Aorta (tissue), 5 donors: ENCODE results near the gene NHP2. TPM values are rescaled to one million over a fixed set of nuclear protein-coding genes. Genes with fewer than 3 reads are reported as not detected.

Source experiments
- ATAC-seq: fragments of 200-7000 bp; cut with Tn5 transposase; one replicate; pipeline ENCODE4 v1.9.1; 2022; ENCODE audit warnings: moderate library complexity; ENCODE audit not compliant: low FRiP score
- DNase-seq, 2 donors: peaks; one replicate each; pipeline ENCODE4 v3.0.0-alpha.2; 2020
- H3K27ac ChIP-seq, 2 donors: one replicate each; pipeline ENCODE4 v1.5.1; 2013; ENCODE audit warnings: low read length in 2 of 2, mild to moderate bottlenecking in 2 of 2, moderate library complexity in 2 of 2, control low read depth in 1 of 2, inconsistent platforms in 1 of 2, low read depth in 1 of 2
- H3K27me3 ChIP-seq, 2 donors: one replicate each; pipeline ENCODE4 v1.6.1; 2013; ENCODE audit warnings: control low read depth in 1 of 2, low read length in 1 of 2, mild to moderate bottlenecking in 1 of 2, moderate library complexity in 1 of 2; ENCODE audit not compliant: insufficient read depth in 2 of 2, control insufficient read depth in 1 of 2
- H3K36me3 ChIP-seq, 2 donors: one replicate each; pipeline ENCODE4 v1.6.1; 2013; ENCODE audit warnings: control low read depth in 1 of 2, low read length in 1 of 2, mild to moderate bottlenecking in 1 of 2; ENCODE audit not compliant: insufficient read depth in 2 of 2, control insufficient read depth in 1 of 2
- H3K4me1 ChIP-seq, 2 donors: one replicate each; pipeline ENCODE4 v1.6.1; 2013; ENCODE audit warnings: low read length in 2 of 2, control low read depth in 1 of 2, mild to moderate bottlenecking in 1 of 2, moderate library complexity in 1 of 2; ENCODE audit not compliant: insufficient read depth in 2 of 2, control insufficient read depth in 1 of 2
- H3K4me3 ChIP-seq, 2 donors: one replicate each; pipeline ENCODE4 v1.5.1; 2013; ENCODE audit warnings: low read length in 2 of 2, control low read depth in 1 of 2, mild to moderate bottlenecking in 1 of 2
- H3K9me3 ChIP-seq: one replicate; pipeline ENCODE4 v1.6.1; 2013; ENCODE audit warnings: mild to moderate bottlenecking, low read length; ENCODE audit not compliant: control insufficient read depth
- WGBS, 2 donors: extraction: QIAGEN DNeasy Blood & Tissue Kit; methylation state at CpG; one replicate each; pipeline ENCODE4 v1.1.7; 2013; 5-methylcytosine and 5-hydroxymethylcytosine counted together
- intact Hi-C, 2 donors: fragments of 100-400 bp; cut with DNase I; formaldehyde crosslinking; loops; one replicate each; pipeline versions ENCODE4 v1.14.2 to v1.15.0; 2022
- polyA plus RNA-seq, 2 donors: library from polyadenylated mRNA; stranded (reverse); fragments of 200-250 nt; gene quantifications; one replicate each; pipeline ENCODE4 v1.2.3, GENCODE V29; 2013
- total RNA-seq, 2 donors: library from RNA; stranded (reverse); fragmentation: NEBNext Ultra II Directional; extraction: Animal tissue kit (Norgen Biotek cat#: 25700); gene quantifications; one replicate each; pipeline ENCODE4 v1.2.1, GENCODE V29; 2021
- donor health status: healthy with polysubstance abuse.
- donor health status: Bipolar disorder and iron deficiency.
- donor health status: DM: no; HTN: no; CAD: no.
- donor health status: DM: no; HTN: no; CAD: no.
- donor health status: DM: yes; HTN: yes; CAD: no.

NHP2 gene
- total and polyA plus RNA-seq, 4 donors: 55.7 to 130 (median 83.4) TPM

DNA sequence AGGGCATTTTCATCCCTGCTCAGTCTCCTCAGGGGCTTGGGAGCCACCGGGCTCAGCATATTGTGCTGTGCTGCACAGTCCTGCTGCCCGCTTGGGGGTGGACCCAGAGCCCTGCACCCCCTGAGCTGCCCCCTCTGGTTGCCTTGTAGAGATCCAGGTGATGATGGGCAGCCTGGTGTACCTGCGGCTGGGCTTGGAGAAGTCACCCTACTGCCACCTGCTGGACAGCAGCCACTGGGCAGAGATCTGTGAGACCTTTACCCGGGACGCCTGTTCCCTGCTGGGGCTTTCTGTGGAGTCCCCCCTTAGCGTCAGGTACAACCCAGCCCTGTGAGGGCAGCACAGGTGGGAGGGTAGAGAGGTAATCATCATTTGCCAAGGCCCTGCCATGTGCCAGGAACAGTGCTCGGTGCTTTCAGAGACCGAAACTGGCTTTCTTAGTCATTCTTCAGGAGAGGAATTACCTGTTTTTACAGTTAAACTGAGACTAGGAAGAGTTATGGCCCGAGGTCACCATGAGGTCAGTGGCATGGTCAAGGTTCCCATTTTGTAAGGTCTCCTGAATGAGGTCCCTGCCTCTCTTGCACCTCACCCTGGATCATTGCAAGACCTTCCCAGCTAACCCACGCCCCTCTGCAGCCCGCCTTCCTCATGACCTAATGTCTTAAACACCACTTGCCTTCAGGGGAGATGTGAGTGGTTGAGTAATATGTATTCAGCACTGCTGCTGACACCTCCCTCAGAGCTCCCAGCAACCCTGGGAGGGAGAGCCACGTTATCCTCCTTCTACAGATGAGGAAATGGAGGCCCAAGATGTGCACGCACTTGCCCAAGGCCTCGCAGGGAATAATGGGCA lies 7.5 kb downstream of the NHP2 start:
- Histone ChIP-seq H3K36me3 (peaks cover 0 to 8% of the 10 kb centered on the region in 2 donors), H3K4me1 (no peaks in the 10 kb centered on the region), H3K9me3 (no peaks in the 10 kb centered on the region), H3K27me3 (no peaks in the 10 kb centered on the region), H3K27ac (no peak overlapping the region), H3K4me3 (no peak overlapping the region)
- DNase-seq (peak in 1 of 2 donors; percentile 82), ATAC-seq (no peak)
- 61 to 63% methylated on average over 14 of the region's 14 CpGs for WGBS, 2 donors
- intact Hi-C loops: no loop called here

DNA sequence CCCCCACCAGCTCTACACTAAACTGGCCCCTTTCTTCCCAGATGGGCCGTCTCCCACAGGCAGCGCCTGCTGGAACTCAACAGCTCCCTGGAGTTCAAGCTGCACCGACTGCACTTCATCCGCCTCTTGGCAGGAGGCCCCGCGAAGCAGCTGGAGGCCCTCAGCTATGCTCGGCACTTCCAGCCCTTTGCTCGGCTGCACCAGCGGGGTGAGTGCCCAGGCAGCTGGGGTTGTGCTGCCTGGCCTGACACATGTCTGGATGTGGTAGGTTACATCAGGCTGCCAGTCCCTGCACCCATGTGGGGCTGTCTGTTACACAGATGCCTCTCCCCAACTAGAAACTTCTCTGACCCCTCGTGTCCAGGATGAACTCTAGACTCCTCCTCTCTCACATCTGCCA lies 9.8 kb downstream of the NHP2 start:
- no peaks in the 10 kb centered on the region for H3K27me3 ChIP-seq
- ATAC-seq: no peak
- DNase-seq: no peak
- intact Hi-C loops: no loop called here
- peaks cover 0 to 6% of the 10 kb centered on the region in 2 donors for H3K36me3 ChIP-seq
- no peak overlapping the region for H3K27ac ChIP-seq
- H3K4me3 ChIP-seq: no peak overlapping the region
- WGBS, 2 donors: 59 to 62% methylated on average over 10 of the region's 10 CpGs
- H3K9me3 ChIP-seq: no peaks in the 10 kb centered on the region
- H3K4me1 ChIP-seq: no peaks in the 10 kb centered on the region

DNA sequence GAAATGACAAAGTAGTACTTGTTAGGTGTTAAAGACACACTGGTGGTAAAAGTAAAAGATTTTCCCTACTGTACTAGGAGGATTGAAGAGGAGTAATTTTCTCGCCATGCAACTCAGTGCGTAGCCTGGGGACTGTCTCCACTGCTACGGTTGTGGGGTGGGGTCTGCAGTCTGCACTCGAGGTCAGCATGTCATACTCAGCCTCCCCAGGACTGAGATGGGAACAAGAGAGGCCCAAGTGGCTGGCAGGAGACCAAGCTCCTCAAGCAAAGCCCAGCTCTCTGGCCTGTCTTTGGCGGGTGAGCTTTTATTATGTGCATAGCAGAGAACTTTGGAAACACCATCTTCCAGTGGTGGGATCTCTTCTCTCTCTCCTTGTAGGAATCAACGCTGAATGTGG lies 10.4 kb downstream of the NHP2 start:
- peaks cover 0 to 6% of the 10 kb centered on the region in 2 donors for H3K36me3 ChIP-seq
- intact Hi-C loops: no loop called here
- WGBS, 2 donors: 82 to 84% methylated on average over 6 of the region's 6 CpGs
- H3K27ac ChIP-seq: no peak overlapping the region
- H3K27me3 ChIP-seq: no peaks in the 10 kb centered on the region
- no peaks in the 10 kb centered on the region for H3K9me3 ChIP-seq
- ATAC-seq (no peak), DNase-seq (no peak)
- no peaks in the 10 kb centered on the region for H3K4me1 ChIP-seq
- no peak overlapping the region for H3K4me3 ChIP-seq

DNA sequence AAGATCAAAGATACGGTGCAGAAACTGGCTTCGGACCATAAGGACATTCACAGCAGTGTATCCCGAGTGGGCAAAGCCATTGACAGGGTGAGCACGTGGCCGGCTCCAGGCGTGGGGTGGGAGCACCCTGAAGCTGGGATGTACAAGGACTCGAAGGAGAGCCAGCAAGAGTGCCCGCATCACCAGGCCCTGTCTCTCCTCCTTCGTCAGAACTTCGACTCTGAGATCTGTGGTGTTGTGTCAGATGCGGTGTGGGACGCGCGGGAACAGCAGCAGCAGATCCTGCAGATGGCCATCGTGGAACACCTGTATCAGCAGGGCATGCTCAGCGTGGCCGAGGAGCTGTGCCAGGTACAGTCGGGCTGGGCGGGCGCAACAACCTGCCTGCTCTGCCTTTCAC lies 11.0 kb downstream of the NHP2 start:
- Histone ChIP-seq H3K27me3 (no peaks in the 10 kb centered on the region), H3K36me3 (peaks cover 0 to 6% of the 10 kb centered on the region in 2 donors), H3K9me3 (no peaks in the 10 kb centered on the region), H3K4me1 (no peaks in the 10 kb centered on the region), H3K27ac (no peak overlapping the region), H3K4me3 (no peak overlapping the region)
- DNase-seq (no peak), ATAC-seq (no peak)
- intact Hi-C loops: no loop called here
- WGBS, 2 donors: 90 to 94% methylated on average over 20 of the region's 20 CpGs

DNA sequence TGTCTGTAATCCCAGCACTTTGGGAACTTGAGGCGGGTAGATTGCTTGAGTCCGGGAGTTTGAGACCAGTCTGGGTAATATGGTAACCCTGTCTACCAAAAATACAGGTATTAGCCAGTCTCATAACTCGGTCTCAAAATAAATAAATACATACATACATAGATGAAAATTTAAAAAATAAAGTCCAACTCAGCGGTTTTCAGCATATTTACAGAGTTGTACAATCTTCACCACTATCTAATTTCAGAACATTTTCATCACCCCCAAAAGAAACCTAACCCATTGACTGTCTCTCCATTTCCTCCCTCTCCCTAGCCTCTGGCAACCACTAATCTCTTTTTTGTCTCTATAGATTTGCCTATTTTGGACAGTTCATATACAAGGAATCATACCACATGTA lies 12.1 kb downstream of the NHP2 start:
- DNase-seq: no peak
- no peak overlapping the region for H3K4me3 ChIP-seq
- ATAC-seq: no peak
- H3K27ac ChIP-seq: no peak overlapping the region
- WGBS, 2 donors: 94 to 96% methylated on average over 4 of the region's 4 CpGs
- H3K36me3 ChIP-seq: peaks cover 0 to 6% of the 10 kb centered on the region in 2 donors
- intact Hi-C loops: no loop called here
- H3K9me3 ChIP-seq: no peaks in the 10 kb centered on the region
- no peaks in the 10 kb centered on the region for H3K4me1 ChIP-seq
- H3K27me3 ChIP-seq: no peaks in the 10 kb centered on the region

DNA sequence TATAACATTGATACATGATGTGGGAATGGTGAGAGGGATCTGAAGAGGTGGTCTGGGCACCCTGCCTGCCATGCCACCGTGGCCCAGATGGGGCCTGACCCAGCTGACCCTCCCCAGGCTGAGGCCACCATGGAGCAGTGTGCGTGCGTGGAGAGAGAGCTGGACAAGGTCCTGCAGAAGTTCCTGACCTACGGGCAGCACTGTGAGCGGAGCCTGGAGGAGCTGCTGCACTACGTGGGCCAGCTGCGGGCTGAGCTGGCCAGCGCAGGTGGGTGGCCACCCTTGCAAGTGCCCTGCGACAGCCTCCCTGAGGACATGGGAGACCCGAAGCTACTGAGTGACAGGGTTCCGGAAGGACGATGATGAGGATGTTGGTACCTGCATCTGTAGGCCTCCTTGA lies 15.7 kb downstream of the NHP2 start:
- H3K4me3 ChIP-seq: no peak overlapping the region
- no peaks in the 10 kb centered on the region for H3K27me3 ChIP-seq
- H3K9me3 ChIP-seq: no peaks in the 10 kb centered on the region
- intact Hi-C loops: no loop called here
- H3K36me3 ChIP-seq: peaks cover 1 to 2% of the 10 kb centered on the region in 2 donors
- no peak overlapping the region for H3K27ac ChIP-seq
- ATAC-seq: no peak
- no peak for DNase-seq
- H3K4me1 ChIP-seq: no peaks in the 10 kb centered on the region
- WGBS, 2 donors: 89% methylated on average over 12 of the region's 12 CpGs

DNA sequence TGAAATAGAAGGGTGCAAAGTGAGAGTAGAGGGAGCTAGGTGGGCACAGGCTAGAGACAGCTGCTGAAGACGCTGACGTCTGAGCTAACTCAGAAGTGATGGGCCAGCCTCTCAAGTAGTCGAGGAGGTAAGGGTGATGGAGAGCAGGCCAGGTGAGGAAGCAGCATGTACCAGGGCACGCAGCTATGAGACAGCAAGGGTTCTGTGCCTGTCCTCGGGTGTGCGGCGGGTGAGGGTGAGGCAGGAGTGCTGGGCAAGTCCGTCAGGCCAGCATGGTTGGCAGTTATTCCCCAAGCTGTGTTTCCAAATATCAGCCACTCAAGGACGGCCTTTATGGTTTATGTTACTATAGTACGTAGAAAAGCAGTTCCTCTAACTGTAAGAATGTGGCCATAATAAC lies 16.7 kb downstream of the NHP2 start:
- no peak for DNase-seq
- Histone ChIP-seq H3K27ac (no peak overlapping the region), H3K27me3 (no peaks in the 10 kb centered on the region), H3K4me1 (no peaks in the 10 kb centered on the region), H3K4me3 (no peak overlapping the region), H3K9me3 (no peaks in the 10 kb centered on the region), H3K36me3 (peaks cover 0 to 2% of the 10 kb centered on the region in 2 donors)
- intact Hi-C loops: no loop called here
- 82 to 84% methylated on average over 9 to 10 of the region's 10 CpGs for WGBS, 2 donors
- ATAC-seq: no peak

DNA sequence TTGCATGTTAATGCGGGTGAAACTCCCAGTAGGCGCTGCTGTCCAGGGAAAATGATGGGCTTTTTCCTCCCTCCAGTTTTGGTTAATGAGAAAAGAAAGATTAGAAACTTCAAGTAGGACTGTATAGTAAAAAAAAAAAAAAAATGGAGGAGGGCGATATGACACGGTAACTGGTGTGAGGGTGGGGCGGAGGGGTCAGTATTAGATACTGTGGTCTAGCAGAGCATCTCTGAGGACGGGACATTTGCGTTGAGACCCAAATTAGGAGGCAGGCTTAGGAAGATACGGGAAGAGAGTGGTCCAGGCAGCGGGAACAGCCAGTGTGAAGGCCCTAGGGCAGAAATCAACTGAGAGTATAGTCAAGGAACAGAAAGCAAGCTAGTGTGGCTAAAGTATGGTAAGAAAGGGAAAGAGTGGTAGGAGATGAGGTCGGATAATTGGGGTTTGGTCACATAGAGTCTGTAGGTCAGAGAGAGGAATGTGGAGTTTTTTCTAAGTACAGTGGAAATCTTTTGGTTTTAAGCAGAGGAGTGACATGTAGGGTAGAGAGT lies 22.2 kb downstream of the NHP2 start:
- Histone ChIP-seq H3K36me3 (peaks cover 0 to 2% of the 10 kb centered on the region in 2 donors), H3K4me3 (peak overlapping the region; percentile 38 to 67), H3K27me3 (no peaks in the 10 kb centered on the region), H3K4me1 (no peaks in the 10 kb centered on the region), H3K9me3 (no peaks in the 10 kb centered on the region), H3K27ac (peak overlapping the region in 1 of 2 donors; percentile 18)
- intact Hi-C loops: no loop called here
- ATAC-seq (no peak), DNase-seq (no peak)
- WGBS, 2 donors: 17 to 23% methylated on average over 10 of the region's 10 CpGs
